Right cardiac atrium (tissue), 5 donors: ENCODE data around the gene PNMT. TPM values are rescaled to one million over a fixed set of nuclear protein-coding genes. Genes with fewer than 3 reads are reported as not detected.

Experiments used
- ATAC-seq, 2 donors: fragments of 200-7000 bp; cut with Tn5 transposase; one replicate each; pipeline versions ENCODE4 v1.8.0 to v1.9.1; 2020; ENCODE audit warnings: moderate library complexity in 2 of 2, mild to moderate bottlenecking in 1 of 2
- DNase-seq, 3 donors: peaks; one replicate each; pipeline ENCODE4 v3.0.0-alpha.2; 2020
- H3K27ac ChIP-seq: one replicate; pipeline ENCODE4 v1.5.1; 2013; ENCODE audit warnings: mild to moderate bottlenecking, low read length, control low read depth, moderate library complexity
- H3K27me3 ChIP-seq: one replicate; pipeline ENCODE4 v1.6.1; 2013; ENCODE audit not compliant: control insufficient read depth, insufficient read depth
- H3K4me1 ChIP-seq: one replicate; pipeline ENCODE4 v1.6.1; 2013; ENCODE audit warnings: low read length; ENCODE audit not compliant: control insufficient read depth, insufficient read depth
- H3K4me3 ChIP-seq: one replicate; pipeline ENCODE4 v1.5.1; 2013; ENCODE audit warnings: low read length, control low read depth
- H3K9me3 ChIP-seq: one replicate; pipeline ENCODE4 v1.6.1; 2013; ENCODE audit warnings: low read length; ENCODE audit not compliant: control insufficient read depth
- WGBS: extraction: QIAGEN DNeasy Blood & Tissue Kit; methylation state at CpG from one replicate; pipeline ENCODE4 v1.1.7; 2013; 5-methylcytosine and 5-hydroxymethylcytosine counted together
- intact Hi-C, 4 donors: fragments of 100-400 bp; cut with DNase I; formaldehyde crosslinking; loops; one replicate each; pipeline versions ENCODE4 v1.11.0 to v1.14.0; 2022 to 2023
- polyA plus RNA-seq: library from polyadenylated mRNA; stranded (reverse); fragments of 200-250 nt; gene quantifications from one replicate; pipeline ENCODE4 v1.2.3, GENCODE V29; 2013
- total RNA-seq, 4 donors: library from RNA; stranded (reverse); fragmentation: NEBNext Ultra II Directional; extraction: Animal tissue kit (Norgen Biotek cat#: 25700); gene quantifications; one replicate each; pipeline ENCODE4 v1.2.1, GENCODE V29; 2021
- donor health status: healthy with polysubstance abuse.
- donor health status: DM: no; HTN: yes; CAD: no.
- donor health status: DM: no; HTN: no; CAD: no.
- donor health status: DM: no; HTN: yes; CAD: no; lungs with severe emphysema.
- donor health status: DM: yes; HTN: yes; CAD: no.

The PNMT gene
- total and polyA plus RNA-seq, 5 donors: 18.1 to 39.6 (median 23.1) TPM

GRCh38 chr17:39672522-39673334, 4.5 kb downstream of the PNMT start:
- Histone ChIP-seq H3K4me3 (no peak overlapping the region), H3K27ac (peak overlapping the region; percentile 44), H3K27me3 (no peaks in the 10 kb centered on the region), H3K9me3 (no peaks in the 10 kb centered on the region), H3K4me1 (peaks cover 14% of the 10 kb centered on the region)
- WGBS: 77% methylated on average over 15 of the region's 15 CpGs
- DNase-seq (peak in 2 of 3 donors; percentile 47 to 51), ATAC-seq (no peak)
- intact Hi-C loops: loop anchor here in 1 of 4 donors (10.0 kb wide), 1 partner anchor 48 kb away; the partner anchor contains the start of gene PPP1R1B

DNA sequence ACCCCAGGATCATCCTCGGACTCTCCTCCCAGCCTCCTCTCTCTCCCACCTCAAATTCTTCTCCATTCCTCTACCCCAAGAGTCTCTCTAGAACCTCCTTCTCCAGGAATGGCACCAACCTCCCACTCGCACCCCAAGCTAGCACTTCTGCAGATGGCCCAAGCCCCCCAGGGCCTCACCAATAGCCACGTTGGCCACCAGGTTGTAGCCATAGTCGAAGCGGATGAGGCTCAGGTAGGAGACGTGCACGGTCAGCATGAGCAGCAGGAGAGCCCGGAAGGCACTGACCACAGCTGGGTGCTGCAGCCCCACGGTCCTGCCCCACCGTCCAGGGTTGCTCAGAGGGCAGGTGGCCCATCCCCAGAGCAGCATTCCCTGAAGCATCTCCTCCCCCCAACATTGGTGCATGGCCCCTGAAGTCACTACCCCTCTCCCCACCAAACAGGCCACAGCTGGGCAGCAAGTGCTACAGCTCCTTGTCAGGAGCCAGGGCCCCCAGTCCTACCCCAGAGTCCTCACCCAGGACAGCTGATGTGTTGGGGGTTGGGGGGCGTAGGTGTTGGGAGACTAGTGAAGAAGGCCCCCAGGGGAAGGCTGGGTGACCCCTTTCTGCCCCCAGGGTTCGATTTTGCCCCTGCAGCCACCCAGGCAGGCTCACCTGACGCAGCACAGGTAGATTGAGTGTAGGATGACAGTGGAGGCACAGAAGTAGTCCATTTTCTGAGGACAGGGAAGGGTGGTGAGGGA, 5.3 kb downstream of the PNMT start:
- intact Hi-C loops: loop anchor here in 1 of 4 donors (10.0 kb wide), 1 partner anchor 49 kb away; the partner anchor contains the start of gene PPP1R1B
- H3K27ac ChIP-seq: no peak overlapping the region
- H3K4me1 ChIP-seq: peaks cover 21% of the 10 kb centered on the region
- no peaks in the 10 kb centered on the region for H3K9me3 ChIP-seq
- DNase-seq (peak in 2 of 3 donors; percentile 33 to 37), ATAC-seq (no peak)
- no peak overlapping the region for H3K4me3 ChIP-seq
- 80% methylated on average over 13 of the region's 13 CpGs for WGBS
- no peaks in the 10 kb centered on the region for H3K27me3 ChIP-seq

- ATAC-seq: no peak
- Histone ChIP-seq H3K4me1 (peaks cover 22% of the 10 kb centered on the region), H3K27ac (no peak overlapping the region), H3K27me3 (no peaks in the 10 kb centered on the region), H3K9me3 (no peaks in the 10 kb centered on the region), H3K4me3 (no peak overlapping the region)
- intact Hi-C loops: loop anchor here in 1 of 4 donors (10.0 kb wide), 1 partner anchor 49 kb away; the partner anchor contains the start of gene PPP1R1B
- DNase-seq: peak in 2 of 3 donors; percentile 43 to 51
- WGBS: 75% methylated on average over 5 of the region's 5 CpGs
Measured at GRCh38 chr17:39674179-39674578, 5.9 kb downstream of the PNMT start.

GRCh38 chr17:39674702-39675389, 6.6 kb downstream of the PNMT start:
- Histone ChIP-seq H3K9me3 (no peaks in the 10 kb centered on the region), H3K4me1 (peaks cover 22% of the 10 kb centered on the region), H3K27me3 (no peaks in the 10 kb centered on the region), H3K4me3 (no peak overlapping the region), H3K27ac (peak overlapping the region; percentile 91)
- ATAC-seq (peak; percentile 5 to 24), DNase-seq (peak; percentile 75 to 89 (median 75))
- intact Hi-C loops: loop anchor here in 1 of 4 donors (10.0 kb wide), 1 partner anchor 50 kb away; the partner anchor contains the start of gene PPP1R1B
- 26% methylated on average over 11 of the region's 11 CpGs for WGBS

GRCh38 chr17:39675390-39676082, 7.3 kb downstream of the PNMT start:
- no peaks in the 10 kb centered on the region for H3K27me3 ChIP-seq
- H3K27ac ChIP-seq: peak overlapping the region; percentile 91
- intact Hi-C loops: loop anchor here in 1 of 4 donors (10.0 kb wide), 1 partner anchor 51 kb away; the partner anchor contains the start of gene PPP1R1B
- 62% methylated on average over 10 of the region's 10 CpGs for WGBS
- H3K4me1 ChIP-seq: peaks cover 22% of the 10 kb centered on the region
- no peak overlapping the region for H3K4me3 ChIP-seq
- H3K9me3 ChIP-seq: no peaks in the 10 kb centered on the region
- peak in 2 of 3 donors; percentile 33 to 47 for DNase-seq
- no peak for ATAC-seq

GRCh38 chr17:39676198-39676819, 8.1 kb downstream of the PNMT start:
- peak; percentile 76 to 93 (median 92) for DNase-seq
- no peaks in the 10 kb centered on the region for H3K9me3 ChIP-seq
- H3K4me1 ChIP-seq: peaks cover 22% of the 10 kb centered on the region
- H3K27me3 ChIP-seq: no peaks in the 10 kb centered on the region
- peak; percentile 34 to 44 for ATAC-seq
- peak overlapping the region; percentile 91 for H3K27ac ChIP-seq
- WGBS: 39% methylated on average over 7 of the region's 7 CpGs
- intact Hi-C loops: loop anchor here in 1 of 4 donors (10.0 kb wide), 1 partner anchor 52 kb away; the partner anchor contains the start of gene PPP1R1B
- no peak overlapping the region for H3K4me3 ChIP-seq

DNA sequence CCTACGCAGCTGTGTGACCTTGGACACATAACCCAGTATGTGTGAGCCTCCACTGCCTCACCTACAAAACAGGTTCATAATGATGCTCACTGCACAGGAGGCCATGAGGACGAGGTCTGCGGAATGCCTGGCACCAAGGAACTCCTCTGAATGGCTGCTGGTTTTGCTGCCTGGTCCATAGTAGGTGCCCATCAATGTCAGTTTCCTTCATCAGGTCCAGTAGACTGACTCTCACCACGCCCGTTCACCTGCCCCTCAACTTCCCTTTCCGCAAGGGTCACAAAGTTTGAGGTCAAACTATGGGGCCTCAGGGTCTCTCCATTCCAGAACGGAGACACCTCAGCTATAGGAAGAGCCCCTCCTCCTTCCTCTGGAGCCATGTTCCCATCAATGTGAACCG, 8.8 kb downstream of the PNMT start:
- Histone ChIP-seq H3K27ac (peak overlapping the region; percentile 91), H3K4me3 (no peak overlapping the region), H3K27me3 (no peaks in the 10 kb centered on the region), H3K9me3 (no peaks in the 10 kb centered on the region), H3K4me1 (peaks cover 22% of the 10 kb centered on the region)
- intact Hi-C loops: loop anchor here in 1 of 4 donors (10.0 kb wide), 1 partner anchor 52 kb away; the partner anchor contains the start of gene PPP1R1B
- DNase-seq (peak in 2 of 3 donors; percentile 33 to 40), ATAC-seq (no peak)
- 58% methylated on average over 8 of the region's 8 CpGs for WGBS

DNA sequence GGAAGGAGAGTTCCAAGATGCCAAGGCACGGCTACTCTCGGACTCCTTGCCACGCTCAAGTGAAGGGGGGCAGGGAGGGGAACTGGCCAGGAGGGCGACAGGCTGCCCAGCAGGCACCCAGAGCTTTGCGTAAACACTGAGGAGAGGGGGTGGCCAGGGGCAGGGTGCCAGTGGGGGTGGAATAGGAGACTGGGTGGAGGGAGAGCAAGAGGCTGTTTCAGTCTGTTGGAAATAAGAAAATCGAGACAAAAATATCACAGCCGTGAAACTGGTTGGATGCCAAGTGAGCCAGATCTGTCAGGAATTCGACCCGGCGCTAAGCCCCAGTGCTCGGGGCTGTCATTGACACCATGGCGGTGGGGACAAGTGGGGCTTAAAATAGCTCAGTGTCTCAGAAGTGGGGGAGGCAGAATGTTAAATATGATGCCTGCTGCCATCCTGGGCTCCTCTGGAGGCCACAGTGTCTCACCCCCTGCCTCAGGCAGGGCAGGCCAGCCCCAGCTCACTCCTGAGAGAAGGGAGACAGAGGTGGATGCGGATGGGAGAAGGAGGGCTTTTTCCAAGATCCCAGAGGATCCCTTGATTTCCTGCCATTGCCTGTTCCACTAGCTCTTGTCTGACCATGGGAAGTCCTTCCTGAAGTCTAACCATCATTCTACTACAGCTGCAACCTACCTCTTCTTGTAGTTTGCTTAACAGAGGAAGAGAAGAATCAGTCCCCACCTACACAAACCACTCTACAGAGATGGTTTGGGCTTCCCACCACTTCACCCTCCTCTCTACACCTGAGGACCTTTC, 9.5 kb downstream of the PNMT start:
- Histone ChIP-seq H3K4me3 (no peak overlapping the region), H3K9me3 (no peaks in the 10 kb centered on the region), H3K27ac (peak overlapping the region; percentile 91), H3K4me1 (peaks cover 22% of the 10 kb centered on the region), H3K27me3 (no peaks in the 10 kb centered on the region)
- DNase-seq (peak; percentile 73 to 92 (median 87)), ATAC-seq (peak; percentile 62 to 65)
- 41% methylated on average over 13 of the region's 13 CpGs for WGBS
- intact Hi-C loops: loop anchor here in 1 of 4 donors (10.0 kb wide), 1 partner anchor 53 kb away; the partner anchor contains the start of gene PPP1R1B
